LNCAP (cell line): ENCODE measurements around the gene PIH1D1.

Experiments used
- TF ChIP-seq, protein P1 (sequence below): fragments of 450-650 bp; IDR thresholded peaks from 2 replicates; pipeline ENCODE4 v1.5.1; 2017; ENCODE audit warnings: mild to moderate bottlenecking

PIH1D1 gene

GRCh38 chr19:49419173-49419572 is 32.4 kb downstream of the PIH1D1 start:
- TF ChIP-seq, protein P1, sequence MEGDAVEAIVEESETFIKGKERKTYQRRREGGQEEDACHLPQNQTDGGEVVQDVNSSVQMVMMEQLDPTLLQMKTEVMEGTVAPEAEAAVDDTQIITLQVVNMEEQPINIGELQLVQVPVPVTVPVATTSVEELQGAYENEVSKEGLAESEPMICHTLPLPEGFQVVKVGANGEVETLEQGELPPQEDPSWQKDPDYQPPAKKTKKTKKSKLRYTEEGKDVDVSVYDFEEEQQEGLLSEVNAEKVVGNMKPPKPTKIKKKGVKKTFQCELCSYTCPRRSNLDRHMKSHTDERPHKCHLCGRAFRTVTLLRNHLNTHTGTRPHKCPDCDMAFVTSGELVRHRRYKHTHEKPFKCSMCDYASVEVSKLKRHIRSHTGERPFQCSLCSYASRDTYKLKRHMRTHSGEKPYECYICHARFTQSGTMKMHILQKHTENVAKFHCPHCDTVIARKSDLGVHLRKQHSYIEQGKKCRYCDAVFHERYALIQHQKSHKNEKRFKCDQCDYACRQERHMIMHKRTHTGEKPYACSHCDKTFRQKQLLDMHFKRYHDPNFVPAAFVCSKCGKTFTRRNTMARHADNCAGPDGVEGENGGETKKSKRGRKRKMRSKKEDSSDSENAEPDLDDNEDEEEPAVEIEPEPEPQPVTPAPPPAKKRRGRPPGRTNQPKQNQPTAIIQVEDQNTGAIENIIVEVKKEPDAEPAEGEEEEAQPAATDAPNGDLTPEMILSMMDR, result no peak

DNA sequence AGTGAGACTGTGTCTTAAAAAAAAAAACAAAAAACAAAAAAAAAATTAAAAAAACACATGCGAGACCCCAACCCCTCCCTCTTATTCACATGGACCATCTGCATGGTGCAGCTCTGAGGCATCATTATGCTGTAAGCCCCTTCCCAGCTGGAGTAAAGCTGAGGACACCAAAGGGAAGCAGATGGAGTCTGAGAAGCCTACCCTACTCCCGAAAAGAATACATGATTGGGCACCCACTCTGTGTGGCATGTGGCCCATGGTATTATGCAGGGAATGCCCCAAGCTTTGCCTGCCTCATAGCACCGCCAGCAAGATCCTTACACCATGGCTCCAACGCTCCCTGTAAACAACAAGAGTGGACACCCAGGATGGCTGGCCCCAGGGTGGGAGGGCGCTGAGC is 33.1 kb downstream of the PIH1D1 start:
- TF ChIP-seq, protein P1, result no peak

- TF ChIP-seq, protein P1, result no peak
Observed at GRCh38 chr19:49417088-49417487, 34.5 kb downstream of the PIH1D1 start.

DNA sequence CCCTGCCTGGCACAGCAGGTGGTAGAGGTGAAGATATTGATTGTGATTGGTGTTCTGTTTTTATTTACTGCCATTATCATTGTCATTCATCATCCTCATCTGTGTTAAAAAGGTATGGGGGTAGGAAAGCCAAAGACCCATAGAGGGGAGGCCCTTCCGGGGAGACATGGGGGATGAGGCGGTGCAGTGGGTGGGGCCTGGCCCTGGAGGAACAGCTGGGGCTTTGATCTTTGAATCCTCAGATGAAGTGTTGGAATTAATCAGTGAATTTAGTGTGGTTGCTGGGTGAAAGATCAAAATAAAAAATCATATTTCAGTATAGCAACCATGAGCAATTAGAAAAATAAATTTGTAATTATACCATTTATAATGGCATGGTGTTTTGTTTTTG is 35.8 kb downstream of the PIH1D1 start:
- TF ChIP-seq, protein P1, result no peak

- TF ChIP-seq, protein P1, result no peak
Observed at GRCh38 chr19:49415102-49415809, 36.4 kb downstream of the PIH1D1 start.

DNA sequence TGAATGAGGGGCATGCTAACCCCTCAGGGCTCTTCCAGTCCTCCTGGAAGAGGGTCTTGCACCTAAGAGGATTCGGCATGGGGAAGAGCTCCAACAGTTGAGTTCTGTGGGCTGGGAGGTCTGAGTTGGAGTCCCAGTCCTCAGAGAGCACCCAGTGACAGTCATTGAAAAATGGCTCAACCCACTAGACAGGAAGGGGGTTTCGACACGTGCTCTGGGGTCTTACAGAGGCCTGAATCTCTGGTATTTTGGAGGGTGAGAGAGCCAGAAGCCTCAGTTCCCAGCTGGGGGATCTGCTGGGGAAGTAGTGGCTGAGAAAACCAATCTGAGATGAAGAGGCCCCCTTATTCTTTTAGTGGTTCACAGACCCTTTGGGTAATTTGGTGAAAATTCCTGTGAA is 37.4 kb downstream of the PIH1D1 start:
- TF ChIP-seq, protein P1, result no peak

- TF ChIP-seq, protein P1, result no peak
Observed at GRCh38 chr19:49413348-49413747, 38.3 kb downstream of the PIH1D1 start.
